HG03097 (cell line): ENCODE results near the gene FBP1.
"Not testable (repeated sequence)": the region's sequence is repeated elsewhere in the genome, so short reads cannot be mapped to it uniquely, and the experiment has no call there.

Experiments
- ATAC-seq: cut with Tn5 transposase; IDR thresholded peaks from one replicate; pipeline ENCODE4 v1.9.1; 2021; ENCODE audit not compliant: unreplicated experiment, low FRiP score

The FBP1 gene

DNA sequence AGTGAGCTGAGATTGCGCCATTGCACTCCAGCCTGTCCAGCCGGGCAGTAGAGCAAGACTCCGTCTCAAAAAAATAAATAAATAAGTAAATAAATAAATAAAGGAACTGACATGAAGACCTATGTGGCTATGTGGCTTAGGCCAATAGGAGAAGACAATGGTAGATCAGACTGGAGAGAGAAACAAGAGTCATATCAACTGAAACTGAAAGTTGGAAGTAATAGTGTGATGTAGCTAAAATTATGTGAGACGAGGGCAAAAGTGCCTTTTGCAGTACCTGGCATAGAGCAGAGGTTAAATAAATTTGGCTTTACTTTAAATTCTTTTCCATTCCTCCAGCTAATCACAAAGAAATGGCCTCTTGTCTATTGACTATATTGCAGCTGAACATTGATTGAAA is 53.0 kb downstream of the FBP1 start:
- ATAC-seq = no peak

DNA sequence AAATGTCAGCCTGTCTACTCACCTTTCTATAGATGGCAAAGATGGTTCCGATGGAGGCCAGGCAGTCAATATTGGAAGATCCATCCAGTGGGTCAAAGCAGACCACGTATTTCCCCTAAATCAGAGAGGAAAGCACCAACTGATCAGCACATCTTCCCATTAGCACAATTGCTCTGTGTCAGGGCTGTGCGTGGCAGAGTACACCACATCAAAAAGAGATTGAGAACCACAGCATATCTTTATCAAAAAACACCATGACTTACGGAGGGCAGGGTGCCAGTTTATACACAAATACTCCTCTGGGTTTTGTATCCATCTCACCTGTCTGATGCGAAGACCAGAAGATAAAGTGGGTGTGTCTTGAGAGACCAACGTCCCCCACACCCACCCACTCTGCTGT is 54.8 kb downstream of the FBP1 start:
- no peak for ATAC-seq

DNA sequence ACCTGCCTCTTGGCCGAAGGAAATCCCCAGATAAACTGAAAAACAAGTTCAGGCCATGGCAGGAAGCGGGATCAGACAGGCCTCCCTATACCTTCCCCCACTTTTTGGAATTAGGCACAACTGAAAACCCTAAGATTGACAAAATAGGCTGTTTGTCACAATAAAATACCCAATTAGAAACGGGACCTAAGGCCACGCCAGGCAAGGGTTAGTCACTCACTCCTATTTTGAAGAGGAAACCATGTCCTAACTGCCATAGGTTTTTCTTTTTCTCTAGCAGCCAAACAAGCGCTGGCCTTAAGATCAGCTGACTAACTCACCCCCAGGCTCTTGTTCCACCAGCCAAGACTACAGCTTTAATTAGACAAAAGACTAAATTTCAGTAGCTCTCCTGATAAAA is 57.6 kb downstream of the FBP1 start:
- ATAC-seq = no peak

DNA sequence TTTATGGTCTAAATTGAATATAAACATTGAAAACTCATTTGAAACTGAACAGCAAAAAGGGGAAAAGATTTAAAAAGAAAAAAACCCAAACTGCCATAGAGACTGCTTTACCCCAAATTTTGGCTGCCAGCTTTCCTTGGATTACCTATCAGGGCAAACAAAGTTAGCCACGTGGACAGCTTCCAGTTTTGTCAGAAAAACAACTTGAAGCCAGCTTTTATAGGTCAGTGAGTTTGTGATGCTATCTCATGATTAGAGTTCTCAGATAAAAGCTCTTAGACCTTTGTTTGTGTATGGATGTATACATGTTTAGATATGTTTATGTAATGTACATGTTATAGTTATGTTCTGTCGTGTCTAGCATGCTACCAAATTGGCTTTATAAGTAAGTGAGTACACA is 61.7 kb downstream of the FBP1 start:
- ATAC-seq = no peak

DNA sequence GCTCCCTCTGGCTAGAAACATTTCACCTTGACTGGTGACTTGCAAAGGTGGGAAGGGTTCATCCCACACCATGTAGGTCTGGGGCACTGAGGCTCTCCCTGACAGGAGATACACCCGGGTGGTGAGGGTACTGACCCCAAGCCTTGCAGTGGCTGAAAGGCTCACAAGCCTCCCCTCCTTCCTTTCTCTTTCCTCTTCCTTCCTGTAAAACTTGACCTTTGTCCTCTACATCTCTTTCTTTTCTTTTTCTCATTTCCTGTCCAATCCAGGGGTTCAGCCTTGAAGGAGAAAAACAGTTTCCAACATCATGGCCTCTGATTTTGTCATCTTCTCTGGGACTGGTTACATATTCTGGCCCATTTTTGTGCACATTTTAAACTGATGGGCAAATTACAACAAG is 62.3 kb downstream of the FBP1 start:
- ATAC-seq = no peak

DNA sequence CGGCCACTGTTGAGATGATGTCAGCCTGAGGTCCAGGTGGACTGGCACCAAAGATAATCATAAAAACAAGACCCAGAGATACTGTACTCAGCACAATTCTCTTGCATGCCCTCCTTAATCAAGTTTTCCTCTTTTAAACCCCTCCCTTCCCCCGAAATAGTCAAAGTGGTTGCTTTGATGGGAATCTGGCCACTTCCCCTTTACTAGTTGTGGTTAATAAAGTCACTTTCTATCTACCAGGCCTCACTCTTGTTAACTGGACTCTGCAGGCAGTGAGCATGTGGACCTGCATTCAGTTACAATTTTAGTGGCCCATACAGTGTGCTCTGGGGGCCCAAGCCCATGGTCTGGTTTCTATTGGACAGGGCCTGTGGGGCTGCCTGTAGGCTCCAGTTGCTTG is 63.2 kb downstream of the FBP1 start:
- no peak for ATAC-seq

DNA sequence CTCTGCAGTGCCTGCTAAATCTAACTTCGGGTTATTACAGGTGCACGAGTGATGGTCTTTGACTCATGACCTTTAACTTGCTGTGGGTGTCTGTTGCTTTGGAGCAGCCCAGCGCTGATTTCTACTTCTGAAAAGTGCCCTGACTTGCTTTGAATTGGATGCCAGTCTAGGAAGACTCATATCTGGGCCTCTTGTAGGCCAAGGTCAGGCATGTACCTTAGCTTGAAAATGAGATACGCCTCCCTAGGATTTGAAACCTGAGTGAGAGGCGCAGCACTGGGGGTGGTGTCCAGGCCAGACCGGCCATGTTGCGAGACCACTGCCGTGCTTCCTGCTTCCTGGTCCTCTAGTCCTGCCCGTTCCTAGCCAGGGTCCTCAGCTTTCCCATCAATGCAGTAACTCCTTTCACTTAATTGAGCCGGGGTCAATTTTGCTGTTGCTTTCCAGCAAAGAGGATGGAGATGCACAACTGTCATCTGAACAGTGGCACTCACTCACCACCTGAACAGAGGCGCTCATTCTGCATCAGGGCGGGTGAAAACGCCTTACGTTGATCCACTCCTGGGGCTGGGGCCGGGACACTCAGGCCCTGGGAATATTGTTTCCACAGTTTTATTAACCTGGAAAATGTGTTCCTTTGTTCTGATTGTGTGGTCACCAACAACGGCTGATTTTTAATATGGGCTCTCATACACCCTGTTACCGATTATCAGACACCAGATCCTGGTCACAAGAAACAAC is 70.2 kb downstream of the FBP1 start:
- ATAC-seq = no peak

DNA sequence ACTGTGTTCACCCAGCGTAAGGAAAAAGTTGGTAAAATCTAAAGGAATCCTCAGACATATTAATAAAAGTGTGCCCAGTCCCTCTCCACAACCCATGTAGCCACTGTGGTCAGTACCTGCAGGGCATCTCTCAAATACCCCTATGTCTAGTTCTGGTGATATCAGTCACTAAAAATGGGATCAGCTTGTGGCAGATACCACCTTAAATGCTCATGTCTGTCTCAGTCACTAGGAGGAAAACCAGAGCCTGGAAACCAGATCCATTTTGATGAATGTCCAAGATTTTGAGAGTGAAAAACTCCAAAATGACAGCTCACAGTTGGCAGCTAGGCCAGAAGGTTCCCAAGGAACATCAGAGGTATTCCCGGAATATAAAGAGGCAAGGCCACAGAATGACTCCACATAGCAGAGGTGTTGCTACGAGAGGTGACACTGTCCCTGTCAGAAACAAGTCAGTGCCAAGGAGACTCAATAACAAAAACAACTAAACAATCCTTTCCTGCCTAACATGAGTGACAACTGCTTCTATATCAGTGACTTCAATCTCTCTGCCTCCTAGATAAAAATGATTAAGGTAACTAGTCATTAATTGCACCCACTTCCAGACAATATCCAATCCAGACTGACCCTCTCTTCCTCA is 70.9 kb downstream of the FBP1 start:
- no peak for ATAC-seq

DNA sequence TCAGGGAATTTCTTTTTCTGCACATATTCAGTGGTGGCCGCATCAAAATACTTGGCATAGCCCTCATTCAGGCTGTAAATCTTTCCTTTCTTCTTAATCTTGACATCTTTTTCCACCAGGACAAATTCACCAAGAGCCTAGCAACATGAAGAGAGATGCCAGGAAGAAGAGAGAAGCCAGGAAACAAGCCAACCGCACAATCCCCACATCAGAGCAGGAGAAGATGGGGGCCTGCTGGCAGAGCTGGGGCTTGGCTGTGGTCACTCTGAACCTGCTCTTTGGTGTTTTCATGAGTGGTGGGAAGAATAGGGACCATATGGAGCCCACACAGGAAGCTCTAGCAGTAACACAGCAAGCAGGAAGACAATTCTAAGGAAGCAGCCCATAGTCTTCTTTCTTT is 72.0 kb downstream of the FBP1 start:
- no peak for ATAC-seq

DNA sequence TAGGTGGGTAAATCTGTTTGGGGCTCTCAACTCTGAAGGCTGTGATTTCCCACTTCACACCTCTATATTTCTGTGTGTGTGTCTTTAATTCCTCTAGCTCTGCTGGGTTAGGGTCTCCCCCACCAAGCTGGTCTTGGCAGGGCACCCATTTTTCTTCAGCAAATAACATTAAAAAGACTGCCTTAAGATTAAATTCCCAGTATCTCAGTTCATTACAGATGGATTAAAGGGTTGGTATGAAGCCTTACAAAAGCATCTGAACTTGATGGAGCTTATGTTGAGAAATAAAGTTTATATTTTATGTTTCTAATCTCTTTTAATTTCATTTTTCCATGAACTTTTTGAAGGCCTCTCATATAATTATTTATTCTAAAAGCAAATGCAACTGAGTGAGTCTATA is 72.8 kb downstream of the FBP1 start:
- no peak for ATAC-seq

DNA sequence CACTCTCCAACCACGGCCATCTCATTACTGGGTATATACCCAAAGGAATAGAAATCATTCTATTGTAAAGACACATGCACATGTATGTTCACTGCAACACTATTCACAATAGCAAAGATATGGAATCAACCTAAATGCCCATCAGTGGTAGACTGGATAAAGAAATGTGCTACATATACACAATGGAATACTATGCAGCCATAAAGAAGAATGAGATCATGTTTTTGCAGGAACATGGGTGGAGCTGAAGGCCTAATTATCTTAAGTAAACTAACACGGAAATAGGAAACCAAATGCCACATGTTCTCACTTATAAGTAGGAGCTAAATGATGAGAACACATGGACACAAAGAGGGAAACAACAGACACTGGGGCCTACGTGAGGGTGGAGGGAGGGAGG is 75.0 kb downstream of the FBP1 start:
- not testable (repeated sequence) for ATAC-seq

DNA sequence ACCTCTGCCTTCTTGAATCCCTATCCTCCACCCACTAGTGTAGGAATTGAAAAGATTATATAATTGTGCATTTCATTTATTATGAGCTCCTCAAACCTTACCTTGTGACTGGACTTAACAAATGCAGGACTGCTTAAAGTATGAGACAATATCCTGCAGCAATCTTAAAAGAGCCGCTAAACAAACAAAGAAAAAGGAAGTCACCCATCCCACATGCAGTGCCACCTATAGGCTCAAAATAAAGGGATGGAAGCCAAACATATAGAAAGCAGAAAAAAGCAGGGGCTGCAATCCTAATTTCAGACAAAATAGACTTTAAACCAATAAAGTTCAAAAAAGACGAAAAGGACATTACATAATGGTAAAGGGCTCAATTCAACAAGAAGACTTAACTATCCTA is 75.8 kb downstream of the FBP1 start:
- ATAC-seq = no peak

DNA sequence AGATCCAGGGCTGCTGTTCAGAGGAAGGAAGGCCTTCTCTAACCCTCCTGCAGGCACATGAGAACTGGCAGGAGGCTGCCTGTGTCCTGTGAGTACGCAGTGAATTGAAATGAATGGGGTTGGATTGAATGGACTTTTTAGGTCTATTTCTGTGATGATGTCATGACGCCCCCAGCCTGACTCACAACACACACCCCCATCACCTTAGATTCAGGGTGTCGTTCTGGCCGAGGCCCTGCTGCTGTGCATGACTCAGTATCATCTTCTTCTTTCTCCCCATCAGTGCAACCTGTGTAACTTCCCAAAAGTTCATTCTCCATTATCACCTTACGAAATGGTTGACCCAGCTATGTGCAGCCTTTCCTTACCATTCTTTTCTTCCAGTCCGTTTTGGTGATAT is 79.1 kb downstream of the FBP1 start:
- ATAC-seq = no peak

DNA sequence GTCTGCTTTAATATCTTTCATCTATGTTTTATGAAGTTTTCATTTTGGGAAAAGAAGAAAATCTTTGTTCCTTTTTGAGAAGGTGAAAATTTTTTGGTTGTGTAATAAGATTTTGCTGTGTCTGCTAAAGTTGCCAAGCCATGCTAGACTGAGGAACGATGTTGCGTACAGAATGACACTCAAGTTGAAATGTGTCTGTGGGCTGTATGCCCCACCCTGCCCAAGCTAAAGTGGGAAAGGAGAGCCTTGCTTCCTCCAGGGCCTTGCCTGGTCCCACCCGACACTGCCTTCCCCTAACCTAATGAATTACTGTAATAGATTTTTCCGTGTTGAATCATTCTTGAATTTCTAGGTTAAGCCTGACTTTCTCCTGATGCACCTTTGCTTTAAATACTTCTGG is 81.9 kb downstream of the FBP1 start:
- ATAC-seq = no peak

DNA sequence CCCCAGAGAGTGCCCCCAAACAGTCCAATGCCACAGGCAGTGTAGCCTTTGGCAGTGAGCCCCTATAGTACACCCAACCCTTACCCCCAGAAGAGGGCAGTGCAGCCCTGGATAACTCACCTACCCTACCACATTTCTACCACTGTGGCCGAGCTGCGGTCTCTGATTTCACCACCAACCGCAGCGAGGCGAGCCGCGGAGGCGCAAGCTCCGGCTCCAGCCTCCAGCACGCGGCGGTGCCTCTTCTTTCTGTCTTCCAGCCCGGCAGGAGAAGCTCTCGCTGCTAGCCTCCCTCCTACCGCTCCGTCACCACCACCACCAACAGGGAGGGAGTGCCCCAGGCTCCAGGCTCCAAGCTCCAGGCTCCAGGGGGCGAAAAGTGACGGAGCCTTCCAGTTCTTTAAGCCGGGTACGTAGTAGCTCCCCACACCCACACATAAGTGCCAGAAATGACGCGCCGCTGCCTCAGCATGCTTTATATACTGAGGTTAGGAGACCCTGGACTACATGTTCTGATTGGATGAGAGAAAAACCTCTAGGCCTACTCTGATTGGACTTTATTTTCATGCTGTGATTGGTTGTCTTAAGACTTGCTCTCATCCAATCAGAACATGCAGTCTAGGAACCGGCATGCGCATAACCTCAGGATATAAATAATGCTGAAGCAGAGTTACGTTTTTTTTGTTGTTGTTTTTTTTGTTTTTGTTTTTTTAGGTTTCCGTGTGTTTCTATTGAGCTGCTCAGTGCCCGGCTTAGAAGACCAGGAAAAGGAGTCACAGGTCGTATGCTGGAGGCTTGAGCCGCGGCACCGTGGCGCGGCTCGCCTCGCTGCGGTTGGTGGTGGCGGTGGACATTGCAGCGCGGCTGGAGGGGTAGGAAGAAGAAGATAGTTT is 84.6 kb downstream of the FBP1 start, which contains the start of gene PCAT7:
Gene PCAT7, plus strand, starts transcription at position 645 of the 893 bp plus-strand sequence.
- no peak for ATAC-seq

DNA sequence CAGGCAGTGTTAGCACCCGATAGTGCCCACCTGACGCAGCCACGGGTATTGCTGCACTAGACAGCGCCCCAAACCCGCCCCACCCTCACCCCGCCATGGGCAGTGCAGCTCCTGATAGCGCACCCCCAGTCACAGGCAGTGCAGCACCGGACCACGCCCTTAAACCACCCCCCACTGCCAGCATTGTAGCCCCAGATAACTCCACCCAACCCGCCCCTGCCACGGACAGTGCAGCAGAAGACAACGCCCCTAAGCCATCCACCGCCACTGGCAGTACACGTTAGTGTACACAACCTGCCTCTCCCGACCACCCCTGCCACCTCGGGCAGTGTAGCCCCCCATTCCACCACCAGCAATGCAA is 85.3 kb downstream of the FBP1 start:
- no peak for ATAC-seq
